Transverse colon (tissue), 4 donors: ENCODE data around the gene MINDY1. TPM values are rescaled to one million over a fixed set of nuclear protein-coding genes. Genes with fewer than 3 reads are reported as not detected.

ENCODE experiments used
- DNase-seq: peaks from one replicate; pipeline ENCODE4 v3.0.0-alpha.2; 2019
- H3K27ac ChIP-seq, 4 donors: fragments of 200-600 bp; sonication (generic); 2 replicates each; pipeline ENCODE4 v1.5.1; 2016 to 2018; ENCODE audit warnings: inconsistent platforms in 4 of 4
- H3K27me3 ChIP-seq: fragments of 200-600 bp; sonication (generic); 2 replicates; pipeline ENCODE4 v1.5.1; 2017; ENCODE audit warnings: inconsistent platforms
- H3K36me3 ChIP-seq, 4 donors: fragments of 200-600 bp; sonication (generic); 2 replicates each; pipeline ENCODE4 v1.5.1; 2017 to 2019; ENCODE audit warnings: inconsistent platforms in 4 of 4
- H3K4me1 ChIP-seq, 4 donors: fragments of 200-600 bp; sonication (generic); 2 replicates each; pipeline ENCODE4 v1.5.1; 2017 to 2020; ENCODE audit warnings: inconsistent platforms in 4 of 4
- H3K4me3 ChIP-seq, 4 donors: fragments of 200-600 bp; sonication (generic); 1 replicate in 1 of 4; 2 replicates in 3 of 4; pipeline versions ENCODE4 v1.5.1 to v1.6.1; 2017 to 2019; ENCODE audit warnings: inconsistent platforms in 4 of 4
- H3K9me3 ChIP-seq, 2 donors: fragments of 200-600 bp; sonication (generic); 2 replicates each; pipeline ENCODE4 v1.5.1; 2017 to 2019; ENCODE audit warnings: inconsistent platforms in 2 of 2
- EP300 ChIP-seq: sonication (generic); formaldehyde crosslinking; IDR thresholded peaks from one replicate; pipeline ENCODE4 v1.6.1; 2017; ENCODE audit warnings: antibody characterized with exemption, low read depth
- POLR2A ChIP-seq: fragments of 450-650 bp; IDR thresholded peaks from one replicate; pipeline ENCODE4 v1.6.1; 2016; ENCODE audit warnings: antibody characterized with exemption, mild to moderate bottlenecking, moderate library complexity
- POLR2AphosphoS5 ChIP-seq, 3 donors: sonication (generic); formaldehyde crosslinking; IDR thresholded peaks; one replicate each; pipeline ENCODE4 v1.6.1; 2016; ENCODE audit warnings: antibody characterized with exemption in 3 of 3
- WGBS, 2 donors: methylation state at CpG; one replicate each; pipeline ENCODE4 v1.1.5; 2018; ENCODE audit warnings: low coverage in 1 of 2; 5-methylcytosine and 5-hydroxymethylcytosine counted together
- in situ Hi-C, 4 donors: fragments of 200-750 bp; cut with MboI; loops; one replicate each; pipeline versions ENCODE4 v1.15.0 to v1.15.1; 2017; ENCODE audit warnings: low sequenced_read_pairs in 3 of 4, low pct_ligation_motif_present in 1 of 4, low pct_unique_long_range_greater_than_20kb in 1 of 4
- intact Hi-C: fragments of 100-400 bp; cut with DNase I; formaldehyde crosslinking; loops from one replicate; pipeline ENCODE4 v1.15.1; 2023; ENCODE audit warnings: low total_unique reads
- total RNA-seq, 4 donors: library from RNA; depleted of rRNA; stranded (reverse); fragments of >200 nt; gene quantifications; one replicate each; pipeline ENCODE4 v1.1.0, GENCODE V29; 2016
- TF ChIP-seq, protein P1 (sequence below), 5 experiments: fragments of 200-600 bp in 3 of 5; fragments of 450-650 bp in 2 of 5; sonication (generic) in 3 of 5; IDR thresholded peaks; 1 replicate in 2 of 5; 2 replicates in 3 of 5; pipeline ENCODE4 v1.5.1; 2016 to 2017; ENCODE audit warnings: antibody characterized with exemption in 5 of 5, inconsistent platforms in 3 of 5, mild to moderate bottlenecking in 2 of 5, moderate library complexity in 1 of 5

Gene MINDY1
- total RNA-seq, 4 donors from 2014 or later, result 27.7 to 66.2 (median 54.8) TPM

- in situ Hi-C loops, result loop anchor here in 1 of 4 donors (10.0 kb wide), 1 partner anchor 172 kb away; no protein-coding TSS in a partner anchor
- Histone ChIP-seq H3K36me3 (peaks cover 0 to 23% (median 7%) of the 10 kb centered on the region in 4 donors), H3K4me3 (no peak overlapping the region), H3K9me3 (no peaks in the 10 kb centered on the region), H3K4me1 (peaks cover 0 to 10% (median 0%) of the 10 kb centered on the region in 4 donors), H3K27ac (no peak overlapping the region), H3K27me3 (no peaks in the 10 kb centered on the region)
- WGBS, 2 donors, result 85 to 88% methylated on average over 4 to 20 of the region's 20 CpGs
- TF ChIP-seq POLR2AphosphoS5 (IDR thresholded peaks at IDR 0.05) (no peak), EP300 (no peak), POLR2A (no peak)
- TF ChIP-seq, protein P1, sequence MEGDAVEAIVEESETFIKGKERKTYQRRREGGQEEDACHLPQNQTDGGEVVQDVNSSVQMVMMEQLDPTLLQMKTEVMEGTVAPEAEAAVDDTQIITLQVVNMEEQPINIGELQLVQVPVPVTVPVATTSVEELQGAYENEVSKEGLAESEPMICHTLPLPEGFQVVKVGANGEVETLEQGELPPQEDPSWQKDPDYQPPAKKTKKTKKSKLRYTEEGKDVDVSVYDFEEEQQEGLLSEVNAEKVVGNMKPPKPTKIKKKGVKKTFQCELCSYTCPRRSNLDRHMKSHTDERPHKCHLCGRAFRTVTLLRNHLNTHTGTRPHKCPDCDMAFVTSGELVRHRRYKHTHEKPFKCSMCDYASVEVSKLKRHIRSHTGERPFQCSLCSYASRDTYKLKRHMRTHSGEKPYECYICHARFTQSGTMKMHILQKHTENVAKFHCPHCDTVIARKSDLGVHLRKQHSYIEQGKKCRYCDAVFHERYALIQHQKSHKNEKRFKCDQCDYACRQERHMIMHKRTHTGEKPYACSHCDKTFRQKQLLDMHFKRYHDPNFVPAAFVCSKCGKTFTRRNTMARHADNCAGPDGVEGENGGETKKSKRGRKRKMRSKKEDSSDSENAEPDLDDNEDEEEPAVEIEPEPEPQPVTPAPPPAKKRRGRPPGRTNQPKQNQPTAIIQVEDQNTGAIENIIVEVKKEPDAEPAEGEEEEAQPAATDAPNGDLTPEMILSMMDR (IDR thresholded peaks at IDR 0.05), result no peak
- intact Hi-C loops, result no loop called here
- DNase-seq, result no peak
Observed at GRCh38 chr1:150997126-150997872, 9.4 kb downstream of the MINDY1 start.

DNA sequence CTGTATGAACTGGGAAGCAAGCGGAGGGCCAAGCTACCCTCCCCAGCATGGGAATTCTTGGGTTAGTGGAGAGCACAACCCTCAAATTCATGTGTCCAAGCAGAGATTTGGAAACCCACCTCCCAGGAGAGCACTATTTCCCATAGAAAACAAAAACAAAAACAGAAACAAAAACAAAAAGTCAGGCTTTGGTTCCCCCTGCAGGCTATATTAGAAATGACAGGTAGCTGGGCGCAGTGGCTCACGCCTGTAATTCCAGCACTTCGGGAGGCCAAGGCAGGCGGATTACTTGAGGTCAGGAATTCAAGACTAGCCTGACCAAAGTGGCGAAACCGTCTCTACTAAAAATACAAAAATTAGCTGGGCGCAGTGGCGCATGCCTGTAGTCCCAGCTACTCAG lies 10.8 kb downstream of the MINDY1 start:
- Histone ChIP-seq H3K9me3 (no peaks in the 10 kb centered on the region), H3K36me3 (peaks cover 0 to 14% (median 6%) of the 10 kb centered on the region in 4 donors), H3K27me3 (no peaks in the 10 kb centered on the region), H3K4me1 (peaks cover 0 to 7% (median 0%) of the 10 kb centered on the region in 4 donors), H3K4me3 (no peak overlapping the region), H3K27ac (peak overlapping the region; percentile 36 to 66 (median 49))
- DNase-seq, result no peak
- WGBS, 2 donors, result 25 to 39% methylated on average over 9 of the region's 9 CpGs
- TF ChIP-seq EP300, result no peak
- no peak for TF ChIP-seq POLR2A
- TF ChIP-seq, protein P1 (IDR thresholded peaks at IDR 0.05), result peak; percentile 86 to 91 (median 88)
- no peak for TF ChIP-seq POLR2AphosphoS5 (IDR thresholded peaks at IDR 0.05)
- intact Hi-C loops (no loop called here), in situ Hi-C loops (loop anchor here in 1 of 4 donors (10.0 kb wide), 1 partner anchor 171 kb away; no protein-coding TSS in a partner anchor)

DNA sequence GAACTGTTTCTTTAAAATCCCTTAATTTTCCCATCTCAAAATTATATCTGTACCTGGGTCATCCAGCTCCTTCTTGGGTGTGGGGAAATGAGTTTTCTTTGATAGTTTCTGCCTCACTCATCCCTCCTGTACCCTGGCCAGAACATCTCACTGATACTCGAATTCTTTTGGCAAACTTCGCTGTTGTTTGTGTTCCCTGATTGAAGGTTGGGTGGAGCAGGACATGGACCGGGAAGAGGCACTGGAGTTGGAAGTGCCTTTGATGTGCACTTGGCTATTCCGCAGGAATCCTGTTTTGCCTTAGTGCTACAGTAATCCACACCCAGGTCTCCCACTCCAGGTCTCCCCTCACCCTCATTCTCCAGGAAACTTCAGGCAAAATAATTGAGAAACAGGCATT lies 11.2 kb downstream of the MINDY1 start:
- WGBS, 2 donors, result 20 to 46% methylated on average over 1 to 4 of the region's 4 CpGs
- Histone ChIP-seq H3K27me3 (no peaks in the 10 kb centered on the region), H3K4me3 (no peak overlapping the region), H3K9me3 (no peaks in the 10 kb centered on the region), H3K27ac (peak overlapping the region; percentile 36 to 66 (median 49)), H3K4me1 (peaks cover 0 to 7% (median 0%) of the 10 kb centered on the region in 4 donors), H3K36me3 (peaks cover 0 to 14% (median 6%) of the 10 kb centered on the region in 4 donors)
- in situ Hi-C loops (loop anchor here in 1 of 4 donors (10.0 kb wide), 1 partner anchor 171 kb away; no protein-coding TSS in a partner anchor), intact Hi-C loops (no loop called here)
- no peak for TF ChIP-seq POLR2A
- TF ChIP-seq, protein P1 (IDR thresholded peaks at IDR 0.05), result no peak
- no peak for TF ChIP-seq EP300
- no peak for TF ChIP-seq POLR2AphosphoS5 (IDR thresholded peaks at IDR 0.05)
- DNase-seq, result no peak

- Histone ChIP-seq H3K4me3 (no peak overlapping the region), H3K4me1 (peaks cover 0 to 7% (median 0%) of the 10 kb centered on the region in 4 donors), H3K9me3 (no peaks in the 10 kb centered on the region), H3K36me3 (peaks cover 0 to 11% (median 4%) of the 10 kb centered on the region in 4 donors), H3K27me3 (no peaks in the 10 kb centered on the region), H3K27ac (no peak overlapping the region)
- 81 to 100% methylated on average over 1 to 3 of the region's 3 CpGs for WGBS, 2 donors
- intact Hi-C loops, result no loop called here
- no peak for DNase-seq
- no peak for TF ChIP-seq POLR2AphosphoS5 (IDR thresholded peaks at IDR 0.05)
- TF ChIP-seq EP300, result no peak
- TF ChIP-seq, protein P1 (IDR thresholded peaks at IDR 0.05), result no peak
- no peak for TF ChIP-seq POLR2A
- in situ Hi-C loops, result loop anchor here in 1 of 4 donors (10.0 kb wide), 1 partner anchor 169 kb away; no protein-coding TSS in a partner anchor
Observed at GRCh38 chr1:150994248-150994647, 12.5 kb downstream of the MINDY1 start.
